ENCODE measurements around the gene RALGPS1.
A peak's percentile ranks its signal among the peaks of the same experiment; 100 is the strongest.

The RALGPS1 gene

DNA sequence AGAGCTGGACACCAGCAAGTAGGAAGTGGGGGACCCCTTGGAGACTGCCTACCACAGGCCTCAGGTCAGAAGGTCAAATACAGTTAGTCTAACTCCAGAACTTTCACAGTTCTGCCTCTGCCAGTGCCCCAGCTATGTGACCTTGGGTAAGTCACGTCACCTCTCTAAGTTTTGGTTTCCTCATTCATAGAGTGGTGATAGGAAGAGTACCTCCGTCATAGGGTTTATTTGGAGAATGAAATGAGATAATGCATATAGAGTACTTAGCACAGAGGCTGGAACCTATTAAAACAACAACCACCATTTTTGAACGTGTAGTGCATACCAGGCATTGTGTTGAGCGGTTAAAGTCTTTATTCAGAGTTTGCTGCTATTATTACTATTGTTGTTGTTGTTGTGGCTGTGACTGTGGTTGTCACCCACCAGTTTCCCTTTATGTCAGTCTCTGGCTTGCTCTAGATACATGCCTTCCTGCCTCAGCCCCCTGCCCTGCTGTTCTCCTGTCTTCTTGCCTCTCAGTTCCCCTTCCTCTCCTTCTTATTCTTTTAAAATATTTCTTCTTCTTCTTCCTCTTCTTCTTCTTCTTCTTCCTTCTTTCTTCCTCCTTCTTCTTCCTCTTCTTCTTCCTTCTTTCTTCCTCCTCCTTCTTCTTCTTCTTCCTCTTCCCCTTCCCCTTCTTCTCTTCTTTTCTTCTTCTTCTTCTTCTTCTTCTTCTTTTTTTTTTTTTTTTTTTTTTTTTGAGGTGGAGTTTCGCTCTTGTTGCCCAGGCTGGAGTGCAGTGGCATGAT is 67.8 kb downstream of the RALGPS1 start:
- DNase-seq (ENCODE audit: low read depth, low spot score), result no peak
- no peak overlapping the region for H3K4me3 ChIP-seq (ENCODE audit: low read length)

DNA sequence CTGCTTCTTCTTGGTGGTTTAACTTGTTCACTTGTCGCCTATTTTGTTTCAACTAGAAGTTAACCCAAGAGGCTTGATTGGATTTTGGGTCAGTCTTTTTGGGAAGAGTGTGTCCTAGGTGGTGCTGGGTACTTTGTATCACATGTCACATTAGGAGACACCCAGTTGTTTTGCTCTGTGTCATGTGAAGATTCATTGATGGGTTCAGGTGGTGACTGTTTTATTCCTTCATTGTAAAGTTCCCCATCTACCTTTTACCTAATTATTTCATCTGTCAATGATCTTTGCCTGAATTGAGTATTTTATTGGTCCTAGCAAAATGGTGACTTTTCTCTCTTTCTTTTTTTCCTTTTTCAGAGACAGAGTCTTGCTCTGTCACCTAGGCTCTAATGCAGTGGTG is 69.2 kb downstream of the RALGPS1 start:
- no peak overlapping the region for H3K4me3 ChIP-seq (ENCODE audit: low read length)
- no peak for DNase-seq (ENCODE audit: low read depth, low spot score)

DNA sequence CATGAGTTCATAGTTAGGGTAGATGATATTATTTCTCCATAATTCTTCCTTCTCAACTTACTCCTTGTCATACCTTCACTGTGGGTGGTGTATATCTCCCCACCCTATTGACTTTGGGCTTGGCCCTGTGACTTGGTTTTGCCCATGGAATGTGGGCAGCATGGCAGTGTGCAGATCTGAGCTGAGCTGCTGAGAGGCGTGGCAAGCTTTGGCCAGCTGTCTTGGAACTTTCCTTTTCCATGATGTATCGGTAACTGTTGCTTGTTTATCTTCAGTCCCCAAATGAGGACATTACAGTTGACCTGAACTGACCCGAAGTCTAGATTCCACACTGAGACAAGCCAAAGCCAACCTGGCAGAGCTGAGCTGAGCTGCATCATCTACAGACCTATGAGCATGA is 70.4 kb downstream of the RALGPS1 start:
- no peak overlapping the region for H3K4me3 ChIP-seq (ENCODE audit: low read length)
- DNase-seq (ENCODE audit: low read depth, low spot score), result no peak

DNA sequence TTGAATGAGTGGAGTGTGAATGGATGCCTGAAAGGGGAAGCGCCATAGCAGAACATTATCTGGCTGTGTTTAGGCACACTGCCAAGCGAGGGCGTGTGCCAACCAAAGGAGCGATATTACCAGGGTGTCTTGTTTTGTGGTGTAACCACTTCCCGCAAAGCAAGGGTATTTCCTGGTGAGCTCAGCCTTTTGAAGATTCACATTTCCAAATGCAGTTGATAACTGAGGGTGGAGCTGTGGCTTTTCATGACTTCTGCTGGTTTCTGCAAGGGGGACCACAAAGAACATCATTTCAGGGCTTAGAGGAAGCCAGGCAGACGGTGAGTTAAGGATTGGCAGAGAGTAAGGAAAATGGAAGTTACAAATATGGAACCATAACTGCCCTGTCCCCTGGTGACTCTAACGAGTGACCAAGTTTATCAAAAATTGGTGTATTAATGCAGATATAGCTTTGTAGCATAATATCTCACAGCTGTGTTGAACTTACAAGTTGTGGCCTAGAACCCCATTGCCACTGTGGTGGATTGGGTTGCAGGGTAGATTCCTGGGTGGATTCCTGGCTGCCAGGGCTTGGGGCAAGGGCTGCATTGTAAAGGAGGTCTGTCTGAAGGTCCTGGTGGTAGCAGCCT is 71.4 kb downstream of the RALGPS1 start:
- no peak overlapping the region for H3K4me3 ChIP-seq (ENCODE audit: low read length)
- peak; percentile 99 for DNase-seq (ENCODE audit: low read depth, low spot score)

GRCh38 chr9:126986506-126986951 is 71.9 kb downstream of the RALGPS1 start:
- peak; percentile 18 for DNase-seq (ENCODE audit: low read depth, low spot score)
- H3K4me3 ChIP-seq (ENCODE audit: low read length), result no peak overlapping the region

DNA sequence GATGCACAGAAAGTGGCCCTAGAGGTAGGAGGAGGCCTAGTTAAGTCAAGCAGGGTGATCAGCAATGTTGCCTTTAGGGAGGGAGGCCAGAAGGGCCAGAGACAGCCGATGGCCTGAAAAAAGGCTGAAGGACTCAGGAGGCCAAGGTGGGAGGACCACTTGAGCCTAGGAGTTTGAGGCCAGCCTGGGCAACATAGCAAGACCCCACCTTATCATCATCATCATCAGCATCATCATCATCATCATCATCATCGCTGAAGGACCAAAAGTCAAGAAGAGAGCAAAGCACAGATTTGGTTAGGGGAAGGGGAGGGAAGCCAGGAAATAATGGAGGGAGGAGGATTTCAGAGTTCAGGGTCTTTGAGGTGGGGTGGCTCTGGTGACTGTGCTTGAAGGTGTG is 74.3 kb downstream of the RALGPS1 start:
- no peak for DNase-seq (ENCODE audit: low read depth, low spot score)
- no peak overlapping the region for H3K4me3 ChIP-seq (ENCODE audit: low read length)

DNA sequence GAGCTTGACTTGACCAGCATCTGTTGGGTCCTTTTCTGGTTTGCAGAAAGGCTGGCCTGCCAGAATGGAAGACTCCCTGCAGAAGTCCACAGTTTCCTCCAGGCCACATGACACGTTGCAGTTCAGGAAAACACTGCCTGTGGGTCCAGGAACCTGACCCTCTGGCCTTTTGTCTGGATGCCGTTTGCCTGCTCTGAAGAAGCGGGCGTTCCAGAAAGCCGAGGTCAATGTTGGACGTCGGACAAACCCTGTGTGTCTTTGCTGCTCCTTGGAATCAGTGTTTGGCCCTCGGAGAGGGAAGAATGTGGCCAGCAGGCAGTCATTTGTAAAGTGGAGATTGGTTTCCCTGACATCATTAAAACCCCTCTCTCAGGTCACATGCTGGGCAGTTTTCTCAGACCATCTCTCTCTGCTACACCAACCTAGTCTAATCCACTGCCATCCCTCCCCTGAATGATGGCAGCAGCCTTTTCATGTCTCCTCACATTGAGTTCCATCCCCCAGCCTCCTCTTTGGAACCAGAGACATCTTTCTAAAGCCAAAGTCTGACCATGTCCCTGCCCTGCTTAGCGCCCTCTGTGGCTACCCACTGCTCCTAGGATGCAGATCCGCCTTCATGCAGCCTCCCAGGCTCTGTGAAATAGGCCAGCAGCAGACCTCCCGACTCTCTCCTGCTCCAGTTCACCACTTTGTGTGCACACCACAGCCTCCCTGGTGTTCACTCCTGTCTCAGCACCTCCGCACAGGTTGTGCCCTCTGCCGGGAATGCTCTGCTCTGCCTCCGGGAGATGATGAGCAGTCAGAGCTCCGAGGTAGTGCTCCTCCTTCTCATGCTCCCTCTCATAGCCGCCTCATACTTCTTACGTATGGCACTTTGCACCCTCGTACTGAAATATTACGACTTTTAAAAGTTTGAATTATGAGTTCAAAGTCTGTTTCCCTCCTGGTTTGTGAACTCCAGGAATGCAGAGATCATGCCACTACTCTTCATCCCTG is 75.6 kb downstream of the RALGPS1 start:
- H3K4me3 ChIP-seq (ENCODE audit: low read length), result no peak overlapping the region
- no peak for DNase-seq (ENCODE audit: low read depth, low spot score)

- DNase-seq (ENCODE audit: low read depth, low spot score), result no peak
These were observed 76.6 kb downstream of the RALGPS1 start for GRCh38 chr9:126991183-126991582.

GRCh38 chr9:126992427-126992826 is 77.8 kb downstream of the RALGPS1 start:
- DNase-seq (ENCODE audit: low read depth, low spot score), result no peak
- no peak overlapping the region for H3K4me3 ChIP-seq (ENCODE audit: low read length)

More at GRCh38 chr9:126991183-126991582, 76.6 kb downstream of the RALGPS1 start:
- no peak overlapping the region for H3K4me3 ChIP-seq (ENCODE audit: low read length)

- no peak overlapping the region for H3K4me3 ChIP-seq (ENCODE audit: low read length)
- no peak for DNase-seq (ENCODE audit: low read depth, low spot score)
These were observed 84.9 kb downstream of the RALGPS1 start for GRCh38 chr9:126999315-127000068.

DNA sequence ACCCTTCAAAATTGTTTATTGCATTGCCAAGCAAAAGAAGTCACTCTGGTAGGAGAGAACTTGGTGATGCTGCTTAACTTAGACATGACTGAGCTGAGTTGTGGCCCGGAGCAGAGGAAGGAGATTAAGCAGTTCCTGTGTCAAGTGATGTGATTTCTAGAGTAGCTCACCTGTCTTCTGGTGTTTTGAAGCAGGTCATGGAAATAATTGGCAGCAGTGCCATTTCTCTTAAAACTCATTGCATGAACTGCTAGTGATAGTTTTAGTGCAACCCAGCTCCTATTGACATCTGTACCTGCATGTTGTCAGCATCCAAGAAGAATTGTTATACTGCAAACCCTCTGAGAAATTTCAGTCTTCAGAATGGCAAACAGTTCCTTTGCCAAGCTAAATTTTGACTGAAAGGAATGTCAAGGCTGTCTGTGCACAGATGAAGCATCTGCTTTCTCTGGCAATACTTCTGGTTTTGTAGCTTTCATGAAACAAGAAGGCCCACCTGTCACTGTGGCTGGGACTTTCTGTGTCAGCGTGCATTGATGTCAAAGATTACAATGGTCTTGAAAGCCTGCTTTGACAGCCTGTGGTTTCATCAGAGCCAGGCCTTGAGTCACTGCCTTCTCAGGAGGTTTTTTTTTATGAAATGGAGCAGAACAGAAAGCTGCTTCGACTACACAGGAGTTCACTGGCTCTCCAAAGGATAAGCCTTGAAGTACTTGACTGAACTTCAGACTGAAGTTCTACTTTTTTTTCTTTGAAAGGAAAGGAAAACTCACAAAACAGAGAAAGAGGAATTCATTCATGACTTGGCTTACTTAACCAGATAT is 90.6 kb downstream of the RALGPS1 start:
- peak; percentile 99 for DNase-seq (ENCODE audit: low read depth, low spot score)
- H3K4me3 ChIP-seq (ENCODE audit: low read length), result no peak overlapping the region

GRCh38 chr9:127005770-127006314 is 91.3 kb downstream of the RALGPS1 start:
- no peak overlapping the region for H3K4me3 ChIP-seq (ENCODE audit: low read length)
- DNase-seq (ENCODE audit: low read depth, low spot score), result no peak

- H3K4me3 ChIP-seq (ENCODE audit: low read length), result no peak overlapping the region
- DNase-seq (ENCODE audit: low read depth, low spot score), result no peak
These were observed 93.1 kb downstream of the RALGPS1 start for GRCh38 chr9:127007638-127008037.

DNA sequence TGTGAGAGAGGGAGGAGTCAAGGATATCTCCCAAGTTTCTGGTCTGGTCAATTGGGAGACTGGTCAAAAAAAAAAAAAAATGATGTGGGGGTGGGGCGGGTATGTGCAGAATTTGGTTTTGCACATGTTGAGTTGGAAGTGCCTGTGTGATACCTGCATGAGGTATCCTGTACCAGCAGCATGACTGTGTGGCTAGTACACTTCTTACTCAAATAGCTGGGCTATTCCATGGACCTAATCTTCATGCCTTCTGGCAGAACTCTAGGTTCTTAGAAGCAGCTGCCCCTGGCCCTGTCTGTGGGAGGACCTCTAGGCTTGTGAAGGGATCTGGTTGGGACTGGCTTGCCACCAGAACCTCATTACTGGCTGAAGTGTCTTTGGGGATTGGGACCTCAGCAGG is 93.5 kb downstream of the RALGPS1 start:
- no peak overlapping the region for H3K4me3 ChIP-seq (ENCODE audit: low read length)
- DNase-seq (ENCODE audit: low read depth, low spot score), result no peak

DNA sequence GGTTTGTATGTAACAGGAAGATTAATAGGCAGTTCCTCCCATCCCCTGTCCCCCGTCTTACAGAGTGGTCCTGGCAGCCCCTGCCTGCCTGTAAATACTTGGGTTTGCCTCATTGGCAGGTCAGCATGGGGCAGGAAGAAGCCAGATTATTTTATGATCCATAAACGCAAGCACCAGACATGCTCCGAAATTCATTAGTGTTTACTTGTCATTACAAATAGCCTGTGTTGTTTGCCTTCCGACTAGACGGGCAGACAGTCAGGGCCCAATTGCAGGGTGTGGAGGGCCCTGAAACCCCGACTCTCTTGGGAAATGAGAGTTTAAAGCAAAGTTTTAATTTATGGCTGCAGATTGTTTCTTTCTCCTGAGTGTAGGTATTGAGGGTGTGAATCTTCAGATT is 97.2 kb downstream of the RALGPS1 start:
- no peak overlapping the region for H3K4me3 ChIP-seq (ENCODE audit: low read length)
- no peak for DNase-seq (ENCODE audit: low read depth, low spot score)

DNA sequence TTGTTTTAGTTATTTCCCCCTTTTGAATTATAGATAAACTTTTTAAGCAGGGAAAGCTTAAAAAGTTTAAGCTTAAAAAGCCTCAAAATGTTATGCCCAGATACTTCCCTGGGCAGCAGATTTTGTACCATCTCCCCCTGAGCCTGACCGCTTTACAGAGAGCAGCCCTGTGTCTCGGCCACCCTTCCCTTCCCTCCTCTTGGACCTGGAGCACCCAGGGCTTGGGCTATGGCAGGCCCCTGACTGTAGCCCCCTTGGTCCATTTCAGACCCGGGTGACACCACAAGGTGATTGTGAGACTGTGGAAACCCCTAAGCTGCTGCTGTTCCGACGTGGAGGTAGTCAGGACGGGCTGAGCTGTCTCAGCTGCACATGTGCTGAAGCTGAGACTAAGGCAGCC is 97.7 kb downstream of the RALGPS1 start:
- no peak for DNase-seq (ENCODE audit: low read depth, low spot score)
- no peak overlapping the region for H3K4me3 ChIP-seq (ENCODE audit: low read length)

DNA sequence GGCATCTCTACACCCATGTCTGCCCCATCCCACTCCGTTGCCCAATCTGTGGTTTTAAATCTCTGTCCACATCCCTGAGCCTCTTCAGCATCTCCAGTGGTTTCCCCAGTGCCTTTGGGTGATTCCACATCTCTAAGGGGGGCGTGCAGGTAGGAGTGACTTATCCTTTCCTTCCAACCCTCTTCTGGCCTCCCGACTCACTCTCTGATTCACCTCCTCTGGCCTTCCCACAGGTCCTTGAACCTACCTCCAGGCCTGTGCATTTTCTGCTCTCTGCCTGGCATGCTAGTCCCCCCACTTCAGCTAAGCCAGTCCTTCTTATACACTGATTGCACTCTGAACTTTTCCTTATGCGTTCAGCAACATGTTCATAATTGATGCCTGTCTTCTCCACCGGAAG is 99.0 kb downstream of the RALGPS1 start:
- DNase-seq (ENCODE audit: low read depth, low spot score), result no peak

More for the DNA sequence above, 99.0 kb downstream of the RALGPS1 start:
- H3K4me3 ChIP-seq (ENCODE audit: low read length), result no peak overlapping the region

Data from Jurkat, Clone E6-1 (cell line).